SU-DHL-6 (cell line): ENCODE measurements around the gene SRPK3.

Experiments used
- EZH2phosphoT487 ChIP-seq: fragments of 200-600 bp; sonication (generic), shearing (Covaris generic); conservative IDR thresholded peaks from 2 replicates; pipeline ENCODE4 v1.6.1; 2018; ENCODE audit warnings: mild to moderate bottlenecking, antibody characterized with exemption, low read length, moderate library complexity, mixed read lengths
- TF ChIP-seq, protein P1 (sequence below): fragments of 200-600 bp; sonication (generic); IDR thresholded peaks from one replicate; pipeline ENCODE4 v1.5.1; 2017; ENCODE audit warnings: antibody characterized with exemption, mild to moderate bottlenecking, low read length, moderate library complexity; ENCODE audit not compliant: insufficient read depth, poor library complexity, severe bottlenecking

DNA sequence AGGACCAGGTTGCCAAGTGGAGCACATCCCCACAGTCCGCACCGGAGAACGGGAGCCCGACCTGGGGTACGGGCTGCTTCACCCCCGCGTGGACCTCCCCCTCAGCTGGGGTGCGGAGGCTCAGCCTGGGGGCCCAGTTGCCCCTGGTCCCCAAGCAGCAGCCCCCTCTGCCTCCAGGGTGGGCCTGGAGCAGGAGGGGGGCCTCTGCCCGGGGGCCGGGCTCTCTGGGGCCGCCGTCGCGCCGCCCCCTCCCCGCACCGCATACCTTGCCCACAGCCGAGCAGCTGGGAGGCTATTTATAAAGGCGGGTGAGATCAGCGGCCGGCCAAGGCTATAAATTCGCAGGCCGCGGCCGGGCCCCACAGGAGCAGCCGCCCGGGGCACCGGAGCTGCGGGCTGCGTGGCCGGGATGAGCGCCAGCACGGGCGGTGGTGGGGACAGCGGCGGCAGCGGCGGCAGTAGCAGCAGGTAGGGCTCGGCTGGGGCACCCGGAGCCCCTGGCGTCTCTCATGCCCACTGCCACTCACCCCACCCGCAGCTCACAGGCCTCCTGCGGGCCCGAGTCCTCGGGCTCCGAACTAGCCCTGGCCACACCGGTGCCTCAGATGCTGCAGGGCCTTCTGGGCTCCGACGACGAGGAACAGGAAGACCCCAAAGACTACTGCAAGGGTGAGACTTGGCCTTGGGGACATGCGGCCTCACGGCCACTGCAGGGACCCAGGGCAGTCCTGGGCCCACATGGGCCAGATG is at the start of gene SRPK3:
- TF ChIP-seq, protein P1, sequence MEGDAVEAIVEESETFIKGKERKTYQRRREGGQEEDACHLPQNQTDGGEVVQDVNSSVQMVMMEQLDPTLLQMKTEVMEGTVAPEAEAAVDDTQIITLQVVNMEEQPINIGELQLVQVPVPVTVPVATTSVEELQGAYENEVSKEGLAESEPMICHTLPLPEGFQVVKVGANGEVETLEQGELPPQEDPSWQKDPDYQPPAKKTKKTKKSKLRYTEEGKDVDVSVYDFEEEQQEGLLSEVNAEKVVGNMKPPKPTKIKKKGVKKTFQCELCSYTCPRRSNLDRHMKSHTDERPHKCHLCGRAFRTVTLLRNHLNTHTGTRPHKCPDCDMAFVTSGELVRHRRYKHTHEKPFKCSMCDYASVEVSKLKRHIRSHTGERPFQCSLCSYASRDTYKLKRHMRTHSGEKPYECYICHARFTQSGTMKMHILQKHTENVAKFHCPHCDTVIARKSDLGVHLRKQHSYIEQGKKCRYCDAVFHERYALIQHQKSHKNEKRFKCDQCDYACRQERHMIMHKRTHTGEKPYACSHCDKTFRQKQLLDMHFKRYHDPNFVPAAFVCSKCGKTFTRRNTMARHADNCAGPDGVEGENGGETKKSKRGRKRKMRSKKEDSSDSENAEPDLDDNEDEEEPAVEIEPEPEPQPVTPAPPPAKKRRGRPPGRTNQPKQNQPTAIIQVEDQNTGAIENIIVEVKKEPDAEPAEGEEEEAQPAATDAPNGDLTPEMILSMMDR: no peak
- no peak for TF ChIP-seq EZH2phosphoT487
